Ureter (tissue), 1 donor: Measurements from ENCODE around the gene RPP25. TPM values are rescaled to one million over a fixed set of nuclear protein-coding genes. Genes with fewer than 3 reads are reported as not detected.

Source experiments
- DNase-seq: peaks from one replicate; pipeline ENCODE4 v3.0.0-alpha.2; 2020; ENCODE audit warnings: low spot score
- total RNA-seq: library from RNA; stranded (reverse); gene quantifications from one replicate; pipeline ENCODE4 v1.2.4, GENCODE V29; 2023
- donor health status: DM: yes; HTN: yes; CAD: no.

RPP25 gene
- total RNA-seq = 7.3 TPM

GRCh38 chr15:74956648-74957475 lies at the start of gene RPP25:
Gene RPP25, minus strand, starts transcription at chr15:74956772. Its CDS starts 189 bp downstream, at chr15:74956583.
- DNase-seq = peak; percentile 79

GRCh38 chr15:75002398-75002797 lies 45.8 kb upstream of the RPP25 start:
- DNase-seq = no peak

GRCh38 chr15:75001310-75001709 lies 44.7 kb upstream of the RPP25 start:
- DNase-seq = no peak

GRCh38 chr15:74997543-74997942 lies 41.0 kb upstream of the RPP25 start:
- DNase-seq = no peak

GRCh38 chr15:74997141-74997540 lies 40.6 kb upstream of the RPP25 start:
- no peak for DNase-seq

- no peak for DNase-seq
Observed at GRCh38 chr15:74995779-74996765, 39.5 kb upstream of the RPP25 start.

- DNase-seq = peak; percentile 94
Observed at GRCh38 chr15:74995182-74995778, 38.7 kb upstream of the RPP25 start, which contains the start of gene SCAMP5. Gene SCAMP5, plus strand, starts transcription at chr15:74995563. Its CDS starts 16,277 bp downstream, at chr15:75011840.

GRCh38 chr15:74994685-74995084 lies 38.1 kb upstream of the RPP25 start:
- DNase-seq = no peak

GRCh38 chr15:74994236-74994635 lies 37.7 kb upstream of the RPP25 start:
- DNase-seq = no peak

- DNase-seq = no peak
Observed at GRCh38 chr15:74992619-74993018, 36.0 kb upstream of the RPP25 start.

GRCh38 chr15:74989527-74989926 lies 33.0 kb upstream of the RPP25 start:
- DNase-seq = no peak

- no peak for DNase-seq
Observed at GRCh38 chr15:74988007-74988800, 31.6 kb upstream of the RPP25 start.

- no peak for DNase-seq
Observed at GRCh38 chr15:74983725-74984231, 27.2 kb upstream of the RPP25 start.

- DNase-seq = no peak
Observed at GRCh38 chr15:74982183-74982582, 25.6 kb upstream of the RPP25 start.

GRCh38 chr15:74978503-74978902 lies 21.9 kb upstream of the RPP25 start:
- DNase-seq = no peak

- no peak for DNase-seq
Observed at GRCh38 chr15:74978077-74978476, 21.5 kb upstream of the RPP25 start.

GRCh38 chr15:74977599-74977998 lies 21.0 kb upstream of the RPP25 start:
- DNase-seq = no peak

- no peak for DNase-seq
Observed at GRCh38 chr15:74976159-74976558, 19.6 kb upstream of the RPP25 start.

- DNase-seq = no peak
Observed at GRCh38 chr15:74967670-74968069, 11.1 kb upstream of the RPP25 start.

GRCh38 chr15:74964794-74965193 lies 8.2 kb upstream of the RPP25 start:
- no peak for DNase-seq

- no peak for DNase-seq
Observed at GRCh38 chr15:74963213-74963612, 6.6 kb upstream of the RPP25 start.
